ENCODE data around the gene ACTL7B. TPM values are rescaled to one million over a fixed set of nuclear protein-coding genes. Genes with fewer than 3 reads are reported as not detected.
"Not testable (repeated sequence)": the region's sequence is repeated elsewhere in the genome, so short reads cannot be mapped to it uniquely, and the experiment has no call there.

Gene ACTL7B
- total RNA-seq, 1 experiment from 2014 or later: not detected

- Histone ChIP-seq H3K27ac (ENCODE audit: low read length) (no peak overlapping the region), H3K4me2 (ENCODE audit: low read depth, low read length, poor library complexity, severe bottlenecking) (no peak overlapping the region), H3K4me3 (ENCODE audit: low read length) (no peak overlapping the region), H3K9me3 (ENCODE audit: low read length) (no peaks in the 10 kb centered on the region), H4K20me1 (ENCODE audit: insufficient read depth, low read depth, low read length) (no peaks in the 10 kb centered on the region), H3K4me1 (ENCODE audit: low read length) (no peaks in the 10 kb centered on the region), H3K79me2 (ENCODE audit: low read length) (no peaks in the 10 kb centered on the region), H3K27me3 (ENCODE audit: low read length) (no peaks in the 10 kb centered on the region), H3K9me2 (replicated peaks; ENCODE audit: insufficient read depth, low read length) (no peaks in the 10 kb centered on the region), H3K36me3 (ENCODE audit: insufficient read depth, low read length) (no peaks in the 10 kb centered on the region), H3K9ac (ENCODE audit: low read length) (no peak overlapping the region), H2AFZ (ENCODE audit: low read length) (no peak overlapping the region)
- no peak for DNase-seq
Measured at GRCh38 chr9:108857572-108857971, 1.8 kb upstream of the ACTL7B start.

GRCh38 chr9:108855529-108855886 is 278 bp downstream of the ACTL7B start:
- Histone ChIP-seq H3K79me2 (ENCODE audit: low read length) (no peaks in the 10 kb centered on the region), H3K27ac (ENCODE audit: low read length) (no peak overlapping the region), H3K9me2 (replicated peaks; ENCODE audit: insufficient read depth, low read length) (no peaks in the 10 kb centered on the region), H3K4me3 (ENCODE audit: low read length) (no peak overlapping the region), H3K27me3 (ENCODE audit: low read length) (no peaks in the 10 kb centered on the region), H4K20me1 (ENCODE audit: insufficient read depth, low read depth, low read length) (no peaks in the 10 kb centered on the region), H3K9ac (ENCODE audit: low read length) (no peak overlapping the region), H3K4me2 (ENCODE audit: low read depth, low read length, poor library complexity, severe bottlenecking) (no peak overlapping the region), H3K9me3 (ENCODE audit: low read length) (no peaks in the 10 kb centered on the region), H2AFZ (ENCODE audit: low read length) (no peak overlapping the region), H3K36me3 (ENCODE audit: insufficient read depth, low read length) (no peaks in the 10 kb centered on the region), H3K4me1 (ENCODE audit: low read length) (no peaks in the 10 kb centered on the region)
- DNase-seq: no peak

GRCh38 chr9:108854641-108855528 is 901 bp downstream of the ACTL7B start:
- Histone ChIP-seq H3K27me3 (ENCODE audit: low read length) (no peaks in the 10 kb centered on the region), H3K4me3 (ENCODE audit: low read length) (no peak overlapping the region), H3K36me3 (ENCODE audit: insufficient read depth, low read length) (no peaks in the 10 kb centered on the region), H3K27ac (ENCODE audit: low read length) (no peak overlapping the region), H2AFZ (ENCODE audit: low read length) (no peak overlapping the region), H3K9me2 (replicated peaks; ENCODE audit: insufficient read depth, low read length) (no peaks in the 10 kb centered on the region), H3K79me2 (ENCODE audit: low read length) (no peaks in the 10 kb centered on the region), H3K4me1 (ENCODE audit: low read length) (no peaks in the 10 kb centered on the region), H3K9ac (ENCODE audit: low read length) (no peak overlapping the region), H3K9me3 (ENCODE audit: low read length) (no peaks in the 10 kb centered on the region), H3K4me2 (ENCODE audit: low read depth, low read length, poor library complexity, severe bottlenecking) (no peak overlapping the region), H4K20me1 (ENCODE audit: insufficient read depth, low read depth, low read length) (no peaks in the 10 kb centered on the region)
- no peak for DNase-seq

GRCh38 chr9:108854094-108854493 is 1.7 kb downstream of the ACTL7B start:
- Histone ChIP-seq H3K27me3 (ENCODE audit: low read length) (no peaks in the 10 kb centered on the region), H2AFZ (ENCODE audit: low read length) (no peak overlapping the region), H3K79me2 (ENCODE audit: low read length) (no peaks in the 10 kb centered on the region), H3K9me2 (replicated peaks; ENCODE audit: insufficient read depth, low read length) (no peaks in the 10 kb centered on the region), H3K4me2 (ENCODE audit: low read depth, low read length, poor library complexity, severe bottlenecking) (no peak overlapping the region), H3K36me3 (ENCODE audit: insufficient read depth, low read length) (no peaks in the 10 kb centered on the region), H3K9ac (ENCODE audit: low read length) (no peak overlapping the region), H3K4me1 (ENCODE audit: low read length) (no peaks in the 10 kb centered on the region), H3K27ac (ENCODE audit: low read length) (no peak overlapping the region), H3K9me3 (ENCODE audit: low read length) (no peaks in the 10 kb centered on the region), H4K20me1 (ENCODE audit: insufficient read depth, low read depth, low read length) (no peaks in the 10 kb centered on the region), H3K4me3 (ENCODE audit: low read length) (no peak overlapping the region)
- peak; percentile 74 for DNase-seq

- no peak overlapping the region for H3K27ac ChIP-seq (ENCODE audit: low read length)
- H3K9ac ChIP-seq (ENCODE audit: low read length): no peak overlapping the region
- H3K9me3 ChIP-seq (ENCODE audit: low read length): no peaks in the 10 kb centered on the region
- no peak overlapping the region for H3K4me3 ChIP-seq (ENCODE audit: low read length)
- no peaks in the 10 kb centered on the region for H4K20me1 ChIP-seq (ENCODE audit: insufficient read depth, low read depth, low read length)
- H3K4me2 ChIP-seq (ENCODE audit: low read depth, low read length, poor library complexity, severe bottlenecking): no peak overlapping the region
- H3K9me2 ChIP-seq (replicated peaks; ENCODE audit: insufficient read depth, low read length): no peaks in the 10 kb centered on the region
- no peaks in the 10 kb centered on the region for H3K36me3 ChIP-seq (ENCODE audit: insufficient read depth, low read length)
- no peaks in the 10 kb centered on the region for H3K27me3 ChIP-seq (ENCODE audit: low read length)
- DNase-seq: no peak
- no peaks in the 10 kb centered on the region for H3K79me2 ChIP-seq (ENCODE audit: low read length)
- H2AFZ ChIP-seq (ENCODE audit: low read length): no peak overlapping the region
- no peaks in the 10 kb centered on the region for H3K4me1 ChIP-seq (ENCODE audit: low read length)
Measured at GRCh38 chr9:108852079-108852478, 3.7 kb downstream of the ACTL7B start.

- no peak overlapping the region for H3K4me2 ChIP-seq (ENCODE audit: low read depth, low read length, poor library complexity, severe bottlenecking)
Measured at GRCh38 chr9:108851138-108851537, 4.6 kb downstream of the ACTL7B start.

GRCh38 chr9:108850293-108850897 is 5.4 kb downstream of the ACTL7B start:
- H4K20me1 ChIP-seq (ENCODE audit: insufficient read depth, low read depth, low read length): no peaks in the 10 kb centered on the region
- DNase-seq: peak; percentile 51
- H3K4me3 ChIP-seq (ENCODE audit: low read length): no peak overlapping the region
- no peak overlapping the region for H3K4me2 ChIP-seq (ENCODE audit: low read depth, low read length, poor library complexity, severe bottlenecking)
- H3K36me3 ChIP-seq (ENCODE audit: insufficient read depth, low read length): no peaks in the 10 kb centered on the region
- no peak overlapping the region for H2AFZ ChIP-seq (ENCODE audit: low read length)
- no peaks in the 10 kb centered on the region for H3K27me3 ChIP-seq (ENCODE audit: low read length)
- H3K9me2 ChIP-seq (replicated peaks; ENCODE audit: insufficient read depth, low read length): no peaks in the 10 kb centered on the region
- H3K9ac ChIP-seq (ENCODE audit: low read length): no peak overlapping the region
- no peak overlapping the region for H3K27ac ChIP-seq (ENCODE audit: low read length)
- no peaks in the 10 kb centered on the region for H3K9me3 ChIP-seq (ENCODE audit: low read length)
- H3K79me2 ChIP-seq (ENCODE audit: low read length): no peaks in the 10 kb centered on the region
- H3K4me1 ChIP-seq (ENCODE audit: low read length): no peaks in the 10 kb centered on the region

More at GRCh38 chr9:108851138-108851537, 4.6 kb downstream of the ACTL7B start:
- no peaks in the 10 kb centered on the region for H3K9me2 ChIP-seq (replicated peaks; ENCODE audit: insufficient read depth, low read length)
- H2AFZ ChIP-seq (ENCODE audit: low read length): no peak overlapping the region
- no peak overlapping the region for H3K9ac ChIP-seq (ENCODE audit: low read length)
- no peaks in the 10 kb centered on the region for H3K27me3 ChIP-seq (ENCODE audit: low read length)
- no peak for DNase-seq
- no peaks in the 10 kb centered on the region for H3K9me3 ChIP-seq (ENCODE audit: low read length)
- H3K79me2 ChIP-seq (ENCODE audit: low read length): no peaks in the 10 kb centered on the region
- H3K4me3 ChIP-seq (ENCODE audit: low read length): no peak overlapping the region
- H3K36me3 ChIP-seq (ENCODE audit: insufficient read depth, low read length): no peaks in the 10 kb centered on the region
- H3K4me1 ChIP-seq (ENCODE audit: low read length): no peaks in the 10 kb centered on the region
- H4K20me1 ChIP-seq (ENCODE audit: insufficient read depth, low read depth, low read length): no peaks in the 10 kb centered on the region
- no peak overlapping the region for H3K27ac ChIP-seq (ENCODE audit: low read length)

- not testable (repeated sequence) for H3K27ac ChIP-seq (ENCODE audit: low read length); H3K4me2 ChIP-seq (ENCODE audit: low read depth, low read length, poor library complexity, severe bottlenecking); H3K79me2 ChIP-seq (ENCODE audit: low read length); H3K4me3 ChIP-seq (ENCODE audit: low read length); H3K9me2 ChIP-seq (replicated peaks; ENCODE audit: insufficient read depth, low read length); H3K9me3 ChIP-seq (ENCODE audit: low read length); H2AFZ ChIP-seq (ENCODE audit: low read length); H3K9ac ChIP-seq (ENCODE audit: low read length); H3K4me1 ChIP-seq (ENCODE audit: low read length); H3K36me3 ChIP-seq (ENCODE audit: insufficient read depth, low read length); H3K27me3 ChIP-seq (ENCODE audit: low read length); H4K20me1 ChIP-seq (ENCODE audit: insufficient read depth, low read depth, low read length); DNase-seq
Measured at GRCh38 chr9:108848296-108848695, 7.5 kb downstream of the ACTL7B start.

Data from Karpas-422 (cell line).